CD4-positive, alpha-beta T cell (primary cell): Measurements from ENCODE around the gene TAF3. TPM values are rescaled to one million over a fixed set of nuclear protein-coding genes. Genes with fewer than 3 reads are reported as not detected.
A peak's percentile ranks its signal among the peaks of the same experiment; 100 is the strongest.

Experiments
- ATAC-seq: fragments of 200-7000 bp; cut with Tn5 transposase; one replicate; pipeline ENCODE4 v1.10.0; 2022; ENCODE audit warnings: mild to moderate bottlenecking; ENCODE audit not compliant: poor library complexity
- CTCF ChIA-PET: fragments of 350-600 bp; sonication (Branson Sonifier 250); formaldehyde crosslinking; loops from one replicate; lab custom pipeline; 2021; ENCODE audit warnings: antibody characterized with exemption, inconsistent platforms; lab: Charles Lee
- POLR2A ChIA-PET: fragments of 350-600 bp; sonication (Branson Sonifier 250); formaldehyde crosslinking; loops from one replicate; lab custom pipeline; 2021; ENCODE audit warnings: antibody characterized with exemption, inconsistent platforms; lab: Charles Lee
- DNase-seq, 14 experiments: peaks; one replicate each; pipeline ENCODE4 v3.0.0-alpha.2; 2013 to 2020; ENCODE audit warnings: mixed read lengths in 2 of 14
- H3K27ac ChIP-seq, 2 donors: one replicate each; pipeline versions ENCODE4 v1.5.1 to v1.7.0; 2013; ENCODE audit warnings: low read length in 2 of 2, low read depth in 1 of 2, mild to moderate bottlenecking in 1 of 2
- H3K27me3 ChIP-seq, 2 experiments: 1 replicate in 1 of 2; 2 replicates in 1 of 2; pipeline versions ENCODE4 v1.6.1 to v1.7.0; 2013; ENCODE audit warnings: low read length in 2 of 2, control low read depth in 1 of 2, mild to moderate bottlenecking in 1 of 2, moderate library complexity in 1 of 2; ENCODE audit not compliant: insufficient read depth in 2 of 2, control insufficient read depth in 1 of 2
- H3K36me3 ChIP-seq: one replicate; pipeline ENCODE4 v1.6.1; 2013; ENCODE audit warnings: low read length, control low read depth; ENCODE audit not compliant: insufficient read depth
- H3K4me1 ChIP-seq: one replicate; pipeline ENCODE4 v1.6.1; 2013; ENCODE audit warnings: low read length, control low read depth; ENCODE audit not compliant: insufficient read depth
- H3K4me3 ChIP-seq: one replicate; pipeline ENCODE4 v1.5.1; 2013; ENCODE audit warnings: mild to moderate bottlenecking, low read length, moderate library complexity
- H3K9me3 ChIP-seq, 2 experiments: 1 replicate in 1 of 2; 2 replicates in 1 of 2; pipeline versions ENCODE4 v1.6.1 to v1.7.0; 2013; ENCODE audit warnings: low read length in 2 of 2, mild to moderate bottlenecking in 2 of 2, control low read depth in 1 of 2, moderate library complexity in 1 of 2; ENCODE audit not compliant: control insufficient read depth in 1 of 2, insufficient read depth in 1 of 2
- H3K27ac Mint-ChIP-seq: one replicate; pipeline ENCODE4 v1.8.0; 2020; ENCODE audit warnings: mixed read lengths
- H3K27me3 Mint-ChIP-seq: one replicate; pipeline ENCODE4 v1.8.0; 2021; ENCODE audit warnings: mixed read lengths
- H3K36me3 Mint-ChIP-seq: one replicate; pipeline ENCODE4 v1.8.0; 2021; ENCODE audit warnings: low read depth, mixed read lengths
- H3K4me1 Mint-ChIP-seq: one replicate; pipeline ENCODE4 v1.8.0; 2021; ENCODE audit warnings: low read depth, mixed read lengths
- H3K4me3 Mint-ChIP-seq: one replicate; pipeline ENCODE4 v1.8.0; 2020; ENCODE audit warnings: mild to moderate bottlenecking, mixed read lengths
- H3K9me3 Mint-ChIP-seq: one replicate; pipeline ENCODE4 v1.8.0; 2020; ENCODE audit warnings: mixed read lengths
- CTCF ChIP-seq: fragments of 200-600 bp; IDR thresholded peaks from one replicate; pipeline ENCODE4 v1.8.0; 2022; ENCODE audit warnings: antibody characterized with exemption, mild to moderate bottlenecking
- intact Hi-C, 2 experiments: fragments of 100-400 bp; cut with DNase I in 1 of 2; cut with micrococcal nuclease in 1 of 2; formaldehyde crosslinking; loops; one replicate each; pipeline versions ENCODE4 v1.15.1 to v1.9.0; 2023 to 2025; cut with DNase I, micrococcal nuclease
- total RNA-seq, 174 experiments: library from RNA in 2 of 174; stranded (reverse) in 2 of 174; gene quantifications; one replicate each; pipeline ENCODE4 v1.2.3 and lab custom pipeline; 2021 to 2026

TAF3 gene
- total RNA-seq, 2 experiments from 2014 or later = 12.6 to 12.8 TPM

DNA sequence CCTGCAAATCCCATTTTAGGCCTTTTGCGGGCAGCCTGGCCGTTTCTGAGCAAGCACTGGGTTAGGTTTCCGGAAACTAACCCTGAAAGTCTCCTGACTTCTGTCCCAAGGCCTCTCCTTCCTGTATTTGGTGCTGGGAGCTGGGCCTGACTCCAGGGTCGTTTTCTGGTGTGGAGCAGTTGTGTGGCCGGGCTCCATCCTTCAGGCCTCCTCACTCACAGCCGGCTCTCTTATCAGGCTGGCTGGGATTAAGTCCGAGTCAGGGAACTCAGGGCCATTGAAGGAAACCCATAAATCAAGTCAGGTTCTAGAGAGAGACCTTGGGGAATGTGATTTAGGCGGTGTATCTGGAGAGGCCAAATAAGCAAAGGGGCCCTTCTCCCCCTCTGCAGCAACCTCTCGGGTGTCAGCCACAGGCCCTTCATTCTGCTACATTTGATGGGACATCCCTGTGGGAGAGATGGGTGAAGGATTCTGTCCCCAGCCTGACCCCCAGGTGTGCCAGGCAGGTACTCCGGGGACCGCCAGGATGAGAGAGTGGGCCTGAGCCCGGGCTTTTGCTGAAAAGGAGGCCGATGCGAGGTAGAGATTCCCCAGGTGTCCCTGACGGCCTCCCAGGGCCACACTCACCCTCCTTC lies 239.4 kb downstream of the TAF3 start:
- Mint-ChIP-seq H3K9me3 (no peaks in the 10 kb centered on the region), H3K27ac (peak overlapping the region; percentile 97), H3K4me1 (peaks cover 76% of the 10 kb centered on the region), H3K27me3 (peaks cover 16% of the 10 kb centered on the region), H3K4me3 (peak overlapping the region; percentile 94), H3K36me3 (peaks cover 78% of the 10 kb centered on the region)
- peaks cover 29% of the 10 kb centered on the region for H3K36me3 ChIP-seq
- peak overlapping the region; percentile 96 for H3K4me3 ChIP-seq
- H3K27ac ChIP-seq = peak overlapping the region; percentile 69 to 76
- H3K27me3 ChIP-seq = peaks cover 5 to 6% of the 10 kb centered on the region in 2 experiments
- intact Hi-C loops = loop anchor here (2.0 to 10.0 kb wide), 12 partner anchors 80 to 1147 kb away; partner anchors contain the start of genes SFMBT2 (in 1 of the 2) and TAF3 (in 1 of the 2)
- ChIA-PET POLR2A (interaction anchor here (0.6 to 3.3 kb wide), 6 partner anchors 15 to 345 kb away, joined by 3 to 11 read pairs (median 4); no protein-coding TSS in a partner anchor), CTCF (interaction anchor here (0.8 kb wide), 1 partner anchor 274 kb away, joined by 3 read pairs; no protein-coding TSS in a partner anchor)
- H3K9me3 ChIP-seq = no peaks in the 10 kb centered on the region
- no peak for TF ChIP-seq CTCF
- ATAC-seq = no peak
- peaks cover 67% of the 10 kb centered on the region for H3K4me1 ChIP-seq
- peak in 1 of 14 experiments; percentile 24 for DNase-seq

DNA sequence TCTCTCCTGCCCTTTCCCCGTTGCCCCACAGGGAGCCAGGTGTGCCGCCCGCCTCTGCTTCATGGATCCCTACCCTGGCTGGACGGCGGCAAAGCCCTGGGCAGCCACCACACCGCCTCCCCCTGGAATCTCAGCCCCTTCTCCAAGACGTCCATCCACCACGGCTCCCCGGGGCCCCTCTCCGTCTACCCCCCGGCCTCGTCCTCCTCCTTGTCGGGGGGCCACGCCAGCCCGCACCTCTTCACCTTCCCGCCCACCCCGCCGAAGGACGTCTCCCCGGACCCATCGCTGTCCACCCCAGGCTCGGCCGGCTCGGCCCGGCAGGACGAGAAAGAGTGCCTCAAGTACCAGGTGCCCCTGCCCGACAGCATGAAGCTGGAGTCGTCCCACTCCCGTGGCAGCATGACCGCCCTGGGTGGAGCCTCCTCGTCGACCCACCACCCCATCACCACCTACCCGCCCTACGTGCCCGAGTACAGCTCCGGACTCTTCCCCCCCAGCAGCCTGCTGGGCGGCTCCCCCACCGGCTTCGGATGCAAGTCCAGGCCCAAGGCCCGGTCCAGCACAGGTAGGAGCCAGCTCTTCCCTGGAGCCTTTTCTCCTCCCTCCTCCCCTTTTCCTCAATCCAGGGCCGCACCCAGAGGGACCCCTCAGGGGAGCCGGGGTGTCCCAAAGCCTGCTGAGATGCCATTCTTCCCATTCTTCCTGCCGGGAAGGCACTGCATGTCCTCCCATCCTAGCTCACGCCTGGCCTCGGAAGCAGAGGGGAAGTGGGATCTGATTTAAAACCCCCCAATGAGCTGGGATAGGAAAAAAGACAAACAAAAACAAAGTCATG lies 240.2 kb downstream of the TAF3 start:
- peaks cover 10% of the 10 kb centered on the region for H3K27me3 Mint-ChIP-seq
- H3K36me3 ChIP-seq = peaks cover 37% of the 10 kb centered on the region
- intact Hi-C loops = loop anchor here (5.0 to 10.0 kb wide), 11 partner anchors 79 to 1146 kb away; partner anchors contain the start of genes SFMBT2 (in 1 of the 2) and TAF3 (in 1 of the 2)
- H3K36me3 Mint-ChIP-seq = peaks cover 86% of the 10 kb centered on the region
- DNase-seq (peak in 2 of 14 experiments; percentile 24 to 42), ATAC-seq (no peak)
- CTCF ChIA-PET = no interaction called here
- H3K4me3 ChIP-seq = peak overlapping the region; percentile 96
- no peak for TF ChIP-seq CTCF
- H3K4me1 ChIP-seq = peaks cover 69% of the 10 kb centered on the region
- H3K27me3 ChIP-seq = no peaks in the 10 kb centered on the region
- peak overlapping the region; percentile 94 for H3K4me3 Mint-ChIP-seq
- no peaks in the 10 kb centered on the region for H3K9me3 Mint-ChIP-seq
- POLR2A ChIA-PET = interaction anchor here (0.6 to 4.4 kb wide), 11 partner anchors 7 to 1038 kb away, joined by 3 to 64 read pairs (median 14); no protein-coding TSS in a partner anchor
- peak overlapping the region; percentile 97 for H3K27ac Mint-ChIP-seq
- H3K9me3 ChIP-seq = no peaks in the 10 kb centered on the region
- H3K4me1 Mint-ChIP-seq = peaks cover 78% of the 10 kb centered on the region
- peak overlapping the region; percentile 69 to 76 for H3K27ac ChIP-seq
